ENCODE results near the gene FKBP5.
"Not testable (repeated sequence)": the region's sequence is repeated elsewhere in the genome, so short reads cannot be mapped to it uniquely, and the experiment has no call there.

FKBP5 gene

DNA sequence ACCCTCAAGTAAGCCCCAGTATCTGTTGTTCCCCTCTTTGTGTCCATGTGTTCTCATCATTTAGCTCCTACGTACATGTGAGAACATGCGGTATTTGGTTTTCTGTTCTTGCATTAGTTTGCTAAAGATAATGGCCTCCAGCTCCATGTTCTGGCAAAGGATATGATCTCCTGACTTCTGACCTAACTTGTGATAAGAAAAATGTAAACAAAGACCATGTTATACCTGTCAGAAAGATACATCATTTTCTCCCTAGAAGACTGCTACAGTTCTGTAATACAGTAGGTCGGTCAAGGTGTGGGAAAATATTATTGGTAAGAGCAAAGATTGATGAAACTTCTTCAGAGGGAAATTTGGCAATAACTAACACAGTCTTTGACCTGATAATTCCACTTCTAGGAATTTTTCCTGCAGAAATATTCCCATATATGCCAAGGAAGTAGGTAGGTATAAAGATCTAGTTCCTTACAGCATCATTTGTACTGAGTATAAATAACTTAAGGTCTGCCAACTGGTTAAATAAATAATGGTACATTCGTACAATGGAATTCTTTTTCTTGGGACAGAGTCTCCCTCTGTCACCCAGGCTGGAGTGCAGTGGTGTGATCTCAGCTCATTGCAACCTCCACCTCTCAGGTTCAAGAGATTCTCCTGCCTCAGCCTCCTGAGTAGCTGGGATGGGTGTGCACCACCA is 19.1 kb upstream of the FKBP5 start:
- no peak overlapping the region for H3K4me3 ChIP-seq (ENCODE audit: low read length)
- no peaks in the 10 kb centered on the region for H3K36me3 ChIP-seq (ENCODE audit: insufficient read depth, low read depth, low read length)
- H3K9me3 ChIP-seq (ENCODE audit: insufficient read depth, low read depth, low read length), result no peaks in the 10 kb centered on the region
- no peaks in the 10 kb centered on the region for H3K4me1 ChIP-seq (ENCODE audit: insufficient read depth, low read length)
- no peak overlapping the region for H3K9ac ChIP-seq (ENCODE audit: low read depth, low read length)
- no peak overlapping the region for H3K27ac ChIP-seq (ENCODE audit: low read length)
- H3K27me3 ChIP-seq (ENCODE audit: insufficient read depth, low read length), result no peaks in the 10 kb centered on the region

DNA sequence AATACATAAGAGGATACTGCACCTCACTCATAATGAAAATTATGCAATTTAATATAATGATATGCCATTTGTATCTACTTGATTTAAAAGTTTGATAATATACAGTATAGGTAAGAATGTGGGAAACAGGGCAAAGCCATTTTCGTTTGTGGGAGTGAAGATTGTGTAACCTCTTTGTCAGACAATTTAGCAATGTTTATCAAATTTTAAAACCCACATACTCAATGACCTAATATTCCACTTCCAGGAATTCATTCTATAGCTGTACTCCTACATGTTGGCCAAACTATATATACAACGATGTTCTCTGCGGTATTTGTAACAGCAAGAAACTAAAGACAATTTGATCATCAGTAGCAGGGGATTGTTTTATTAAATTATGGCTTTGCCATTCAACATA is 17.8 kb upstream of the FKBP5 start:
- no peak overlapping the region for H3K4me3 ChIP-seq (ENCODE audit: low read length)
- H3K9me3 ChIP-seq (ENCODE audit: insufficient read depth, low read depth, low read length), result no peaks in the 10 kb centered on the region
- H3K27me3 ChIP-seq (ENCODE audit: insufficient read depth, low read length), result no peaks in the 10 kb centered on the region
- H3K9ac ChIP-seq (ENCODE audit: low read depth, low read length), result no peak overlapping the region
- no peaks in the 10 kb centered on the region for H3K4me1 ChIP-seq (ENCODE audit: insufficient read depth, low read length)
- H3K27ac ChIP-seq (ENCODE audit: low read length), result no peak overlapping the region
- H3K36me3 ChIP-seq (ENCODE audit: insufficient read depth, low read depth, low read length), result no peaks in the 10 kb centered on the region

DNA sequence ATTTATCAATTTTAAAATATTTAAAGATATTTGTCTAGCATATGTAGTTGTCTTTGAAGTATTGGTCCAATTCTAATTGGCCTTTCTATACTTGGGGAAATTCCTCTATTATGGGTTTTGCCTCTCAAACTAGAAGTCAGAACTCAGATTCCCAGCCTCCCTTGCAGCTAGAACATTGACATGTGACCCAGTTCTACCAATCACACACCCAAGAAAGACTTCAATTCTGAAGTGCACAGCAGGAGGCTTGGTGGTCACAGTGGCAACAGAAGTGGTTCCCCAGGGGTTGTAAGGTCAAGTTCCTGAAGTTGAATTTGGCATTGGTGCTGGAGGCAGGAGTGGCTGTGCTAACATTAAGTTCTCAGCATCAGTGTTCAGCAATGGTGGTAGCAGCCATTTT is 14.8 kb upstream of the FKBP5 start:
- Histone ChIP-seq H3K4me1 (ENCODE audit: insufficient read depth, low read length) (no peaks in the 10 kb centered on the region), H3K4me3 (ENCODE audit: low read length) (no peak overlapping the region), H3K27ac (ENCODE audit: low read length) (no peak overlapping the region)

DNA sequence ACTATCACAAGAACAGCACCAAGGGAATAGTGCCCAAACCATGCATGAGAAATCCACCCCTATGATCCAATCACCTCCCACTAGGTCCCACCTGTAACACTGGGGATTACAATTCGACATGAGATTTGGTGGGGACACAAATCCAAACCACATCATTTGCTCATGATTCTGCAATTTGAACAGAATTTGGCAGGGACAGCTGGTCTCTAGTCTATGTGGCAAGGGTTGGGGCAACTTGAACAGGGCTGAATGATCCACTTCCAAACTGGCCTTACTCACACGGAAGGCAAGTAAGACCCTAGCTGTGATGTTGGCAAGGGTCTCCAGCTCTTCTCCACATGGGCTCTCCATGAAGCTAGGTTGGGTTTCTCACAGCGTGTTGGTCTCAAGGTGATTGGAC is 10.1 kb upstream of the FKBP5 start:
- H3K36me3 ChIP-seq (ENCODE audit: insufficient read depth, low read depth, low read length), result no peaks in the 10 kb centered on the region
- H3K9me3 ChIP-seq (ENCODE audit: insufficient read depth, low read depth, low read length), result no peaks in the 10 kb centered on the region
- H3K4me1 ChIP-seq (ENCODE audit: insufficient read depth, low read length), result no peaks in the 10 kb centered on the region
- H3K27me3 ChIP-seq (ENCODE audit: insufficient read depth, low read length), result no peaks in the 10 kb centered on the region
- H3K4me3 ChIP-seq (ENCODE audit: low read length), result no peak overlapping the region
- no peak overlapping the region for H3K27ac ChIP-seq (ENCODE audit: low read length)
- H3K9ac ChIP-seq (ENCODE audit: low read depth, low read length), result no peak overlapping the region

More for the DNA sequence above, 14.8 kb upstream of the FKBP5 start:
- Histone ChIP-seq H3K9ac (ENCODE audit: low read depth, low read length) (no peak overlapping the region), H3K27me3 (ENCODE audit: insufficient read depth, low read length) (no peaks in the 10 kb centered on the region), H3K36me3 (ENCODE audit: insufficient read depth, low read depth, low read length) (no peaks in the 10 kb centered on the region), H3K9me3 (ENCODE audit: insufficient read depth, low read depth, low read length) (no peaks in the 10 kb centered on the region)

DNA sequence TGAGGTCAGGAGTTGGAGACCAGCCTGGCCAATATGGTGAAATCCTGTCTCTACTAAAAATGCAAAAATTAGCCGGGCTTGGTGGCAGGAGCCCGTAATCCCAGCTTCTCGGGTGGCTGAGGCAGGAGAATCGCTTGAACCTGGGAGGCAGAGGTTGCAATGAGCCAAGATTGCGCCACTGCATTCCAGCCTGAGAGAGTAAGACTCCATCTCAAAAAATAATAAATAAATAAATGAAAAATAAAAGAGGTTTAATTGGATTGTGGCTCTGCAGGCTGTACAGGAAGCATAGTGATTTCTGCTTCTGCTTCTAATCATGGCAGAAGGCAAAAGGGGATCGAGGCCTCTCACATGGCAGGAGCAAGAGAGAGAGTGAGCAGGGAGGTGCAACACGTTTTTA is 9.7 kb upstream of the FKBP5 start:
- H3K9me3 ChIP-seq (ENCODE audit: insufficient read depth, low read depth, low read length); H3K9ac ChIP-seq (ENCODE audit: low read depth, low read length); H3K27ac ChIP-seq (ENCODE audit: low read length); H3K36me3 ChIP-seq (ENCODE audit: insufficient read depth, low read depth, low read length); H3K27me3 ChIP-seq (ENCODE audit: insufficient read depth, low read length); H3K4me1 ChIP-seq (ENCODE audit: insufficient read depth, low read length); H3K4me3 ChIP-seq (ENCODE audit: low read length): not testable (repeated sequence)

DNA sequence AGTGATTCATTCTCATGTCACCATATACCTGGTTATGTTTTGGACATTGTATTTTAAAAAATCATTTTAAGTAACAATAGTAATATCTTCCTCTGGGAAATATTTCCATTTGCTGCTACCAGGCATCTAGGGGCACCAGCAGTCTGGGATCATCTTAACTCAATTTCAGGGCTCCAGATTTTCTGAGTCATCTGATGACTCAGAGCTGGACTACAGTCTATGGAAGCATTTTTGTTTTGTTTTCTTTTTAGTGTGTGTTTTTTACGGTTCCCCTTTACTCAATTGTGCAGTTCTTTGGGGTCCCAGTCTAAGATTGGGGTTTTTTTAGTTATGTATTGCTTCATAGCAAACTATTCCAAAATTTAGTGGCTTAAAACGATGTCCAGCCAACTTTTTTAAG is 5.7 kb upstream of the FKBP5 start:
- Histone ChIP-seq H3K4me3 (ENCODE audit: low read length) (no peak overlapping the region), H3K27ac (ENCODE audit: low read length) (no peak overlapping the region), H3K4me1 (ENCODE audit: insufficient read depth, low read length) (no peaks in the 10 kb centered on the region), H3K27me3 (ENCODE audit: insufficient read depth, low read length) (no peaks in the 10 kb centered on the region), H3K36me3 (ENCODE audit: insufficient read depth, low read depth, low read length) (no peaks in the 10 kb centered on the region), H3K9me3 (ENCODE audit: insufficient read depth, low read depth, low read length) (no peaks in the 10 kb centered on the region), H3K9ac (ENCODE audit: low read depth, low read length) (no peak overlapping the region)

DNA sequence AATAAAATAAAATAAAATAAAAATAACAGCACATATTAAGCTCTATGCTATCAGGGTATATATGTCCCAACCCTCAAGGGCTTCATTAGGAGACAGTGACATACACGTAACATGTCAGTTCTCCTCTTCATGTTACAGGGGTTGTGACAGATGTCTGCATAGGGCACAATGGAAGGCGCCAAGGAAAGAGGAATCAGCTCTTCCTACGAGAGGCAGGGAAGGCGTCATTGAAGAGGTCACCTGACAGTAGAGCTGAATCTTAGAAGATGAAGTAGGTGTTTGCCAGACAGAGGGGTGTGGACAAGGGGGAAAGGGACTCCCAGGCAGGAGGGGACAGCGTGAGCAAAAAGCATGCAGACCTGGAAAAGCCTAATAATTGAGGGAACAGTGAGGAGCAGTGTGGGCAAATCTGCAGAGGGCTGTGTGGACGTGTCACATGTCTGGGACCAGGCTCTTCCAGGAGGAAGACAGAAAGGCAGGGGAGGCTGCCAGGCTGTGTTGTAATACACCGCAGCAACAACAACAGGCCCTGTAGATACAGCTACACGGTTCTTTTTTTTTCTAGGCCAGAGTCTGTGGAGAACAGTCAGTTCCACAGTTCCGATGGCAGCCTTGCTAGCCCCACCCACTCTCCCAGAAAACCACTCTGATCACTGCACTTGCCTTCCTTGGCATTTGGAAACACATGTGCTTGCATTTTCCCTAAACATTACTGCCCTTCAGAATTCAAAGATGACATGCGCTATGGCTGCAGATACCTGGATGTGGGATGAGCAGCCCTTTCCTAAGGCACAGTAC is 2.5 kb upstream of the FKBP5 start:
- H3K9ac ChIP-seq (ENCODE audit: low read depth, low read length), result no peak overlapping the region
- H3K9me3 ChIP-seq (ENCODE audit: insufficient read depth, low read depth, low read length), result no peaks in the 10 kb centered on the region
- no peak overlapping the region for H3K4me3 ChIP-seq (ENCODE audit: low read length)
- H3K4me1 ChIP-seq (ENCODE audit: insufficient read depth, low read length), result peaks cover 4% of the 10 kb centered on the region; the same call in 1 of the 2 replicates
- H3K27ac ChIP-seq (ENCODE audit: low read length), result no peak overlapping the region
- no peaks in the 10 kb centered on the region for H3K36me3 ChIP-seq (ENCODE audit: insufficient read depth, low read depth, low read length)
- H3K27me3 ChIP-seq (ENCODE audit: insufficient read depth, low read length), result peaks cover 16% of the 10 kb centered on the region

DNA sequence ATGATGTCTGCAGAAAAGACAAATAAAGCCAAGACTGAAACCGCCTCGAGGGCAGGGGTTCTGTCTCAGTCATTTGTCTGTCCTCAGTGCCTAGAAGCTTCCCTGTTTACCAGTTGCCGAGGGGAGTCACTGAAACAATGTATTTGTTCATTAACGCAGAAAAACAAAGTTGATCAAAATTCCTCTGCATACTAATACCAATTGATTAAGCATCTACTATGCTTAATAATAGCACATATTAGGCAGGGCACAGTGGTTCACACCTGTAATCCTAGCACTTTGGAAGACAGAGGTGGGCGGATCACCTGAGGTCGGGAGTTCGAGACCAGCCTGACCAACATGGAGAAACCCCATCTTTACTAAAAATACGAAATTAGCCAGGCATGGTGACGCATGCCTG is 1.8 kb upstream of the FKBP5 start:
- no peak overlapping the region for H3K4me3 ChIP-seq (ENCODE audit: low read length)
- no peak overlapping the region for H3K27ac ChIP-seq (ENCODE audit: low read length)
- H3K9me3 ChIP-seq (ENCODE audit: insufficient read depth, low read depth, low read length), result no peaks in the 10 kb centered on the region

DNA sequence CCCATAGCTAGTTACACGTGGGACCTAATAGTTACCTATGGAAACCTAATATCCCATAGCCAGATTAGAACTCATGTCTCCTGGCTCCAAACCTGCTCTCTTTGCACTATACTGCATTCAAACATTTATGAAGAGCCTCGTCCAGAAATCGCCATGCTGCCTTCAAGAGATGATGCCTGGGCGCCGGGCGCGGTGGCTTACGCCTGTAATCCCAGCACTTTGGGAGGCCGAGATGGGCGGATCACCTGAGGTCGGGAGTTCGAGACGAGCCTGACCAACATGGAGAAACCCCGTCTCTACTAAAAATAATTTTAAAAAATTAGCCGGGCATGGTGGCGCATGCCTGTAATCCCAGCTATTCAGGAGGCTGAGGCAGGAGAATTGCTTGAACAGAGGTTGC is 1.3 kb upstream of the FKBP5 start:
- not testable (repeated sequence) for H3K9ac ChIP-seq (ENCODE audit: low read depth, low read length); H3K9me3 ChIP-seq (ENCODE audit: insufficient read depth, low read depth, low read length); H3K4me3 ChIP-seq (ENCODE audit: low read length); H3K27ac ChIP-seq (ENCODE audit: low read length); H3K4me1 ChIP-seq (ENCODE audit: insufficient read depth, low read length); H3K36me3 ChIP-seq (ENCODE audit: insufficient read depth, low read depth, low read length)
- H3K27me3 ChIP-seq (ENCODE audit: insufficient read depth, low read length), result peaks cover 16% of the 10 kb centered on the region

More for the DNA sequence above, 1.8 kb upstream of the FKBP5 start:
- no peaks in the 10 kb centered on the region for H3K36me3 ChIP-seq (ENCODE audit: insufficient read depth, low read depth, low read length)
- peaks cover 4% of the 10 kb centered on the region; the same call in 1 of the 2 replicates for H3K4me1 ChIP-seq (ENCODE audit: insufficient read depth, low read length)
- H3K9ac ChIP-seq (ENCODE audit: low read depth, low read length), result no peak overlapping the region
- H3K27me3 ChIP-seq (ENCODE audit: insufficient read depth, low read length), result peaks cover 16% of the 10 kb centered on the region

DNA sequence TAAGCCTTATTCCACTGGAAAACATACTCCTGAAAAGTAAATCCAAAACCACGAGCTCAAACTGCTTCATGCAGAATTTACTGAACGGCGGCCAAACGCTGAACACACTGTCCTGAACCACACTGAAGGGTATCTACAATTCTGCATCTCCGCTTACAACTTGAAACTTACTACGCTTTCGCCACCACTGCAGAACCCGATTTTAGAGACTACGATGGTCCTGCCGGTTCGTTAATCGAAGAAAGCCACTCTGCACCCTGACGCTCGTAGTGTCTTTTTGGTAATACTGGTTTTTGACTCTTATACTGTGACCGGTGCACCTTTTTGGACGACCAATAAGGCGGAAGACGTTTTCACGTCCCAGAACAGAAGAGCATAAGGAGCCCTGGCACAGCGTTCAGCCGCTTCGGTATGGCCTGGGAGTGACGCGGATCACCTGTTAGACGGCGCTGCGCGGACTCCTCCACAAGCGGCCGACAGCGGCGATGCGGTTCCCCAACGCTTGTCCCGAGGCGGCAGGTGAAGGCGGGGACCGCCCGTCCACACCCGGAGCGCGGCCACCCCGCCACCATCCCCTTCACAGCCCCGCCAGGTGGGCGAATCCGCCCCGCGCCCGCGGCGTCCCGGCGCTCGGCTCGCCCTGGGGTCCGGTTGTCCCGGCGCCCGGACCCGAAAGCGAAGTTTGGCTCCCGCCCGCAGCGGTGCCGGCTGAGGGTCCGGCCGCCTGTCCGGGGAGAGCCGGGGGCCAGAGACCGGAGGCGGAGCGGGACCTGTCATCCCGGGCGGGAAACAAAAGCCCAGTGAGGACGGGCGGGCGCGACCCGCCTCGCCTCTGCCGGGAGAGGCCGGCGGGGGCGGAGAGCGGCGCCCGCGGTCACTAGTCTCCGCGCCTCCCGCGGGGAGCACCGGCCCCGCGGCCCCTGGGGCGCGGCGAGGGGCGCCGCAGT is 784 bp downstream of the FKBP5 start:
- Histone ChIP-seq H3K4me3 (ENCODE audit: low read length) (peak overlapping the region; percentile 81), H3K27me3 (ENCODE audit: insufficient read depth, low read length) (peaks cover 16% of the 10 kb centered on the region), H3K27ac (ENCODE audit: low read length) (no peak overlapping the region), H3K9ac (ENCODE audit: low read depth, low read length) (peak overlapping the region; percentile 37; the same call in 1 of the 2 replicates), H3K9me3 (ENCODE audit: insufficient read depth, low read depth, low read length) (no peaks in the 10 kb centered on the region), H3K4me1 (ENCODE audit: insufficient read depth, low read length) (peaks cover 4% of the 10 kb centered on the region; the same call in 1 of the 2 replicates), H3K36me3 (ENCODE audit: insufficient read depth, low read depth, low read length) (no peaks in the 10 kb centered on the region)

DNA sequence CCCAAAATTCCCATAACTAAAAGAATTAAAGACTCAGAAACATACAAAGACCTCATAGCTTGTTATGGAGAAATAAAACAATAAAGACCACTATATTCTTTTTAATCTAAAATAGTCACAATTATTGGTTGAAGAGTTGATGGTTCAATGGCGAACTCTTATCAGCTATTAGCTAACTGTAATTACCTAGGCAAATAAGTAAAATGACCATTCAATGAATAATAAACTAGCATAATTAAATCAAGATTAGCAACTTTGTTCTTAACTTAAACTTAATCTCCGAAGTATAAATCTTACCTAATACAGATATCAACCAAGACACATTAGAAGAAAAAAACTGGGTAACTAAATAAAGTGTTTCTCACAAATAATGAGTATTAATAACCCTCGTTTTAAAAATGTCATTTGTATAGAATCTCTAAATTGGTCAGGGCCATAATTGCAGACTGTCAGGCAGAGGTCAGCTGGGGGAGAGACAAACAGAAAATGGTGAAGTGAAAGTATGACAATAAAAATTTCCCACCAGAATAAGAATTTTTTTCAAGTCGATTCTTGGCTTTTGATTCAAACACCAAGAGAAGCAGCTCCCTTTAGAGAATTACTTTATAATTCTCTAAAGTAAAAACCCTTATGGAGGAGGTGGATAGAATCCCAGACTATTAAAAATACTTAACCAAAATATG is 1.7 kb downstream of the FKBP5 start:
- Histone ChIP-seq H3K27ac (ENCODE audit: low read length) (no peak overlapping the region), H3K9ac (ENCODE audit: low read depth, low read length) (peak overlapping the region; percentile 28; the same call in 1 of the 2 replicates), H3K36me3 (ENCODE audit: insufficient read depth, low read depth, low read length) (no peaks in the 10 kb centered on the region), H3K4me1 (ENCODE audit: insufficient read depth, low read length) (peaks cover 4% of the 10 kb centered on the region; the same call in 1 of the 2 replicates), H3K4me3 (ENCODE audit: low read length) (peak overlapping the region; percentile 81), H3K9me3 (ENCODE audit: insufficient read depth, low read depth, low read length) (no peaks in the 10 kb centered on the region), H3K27me3 (ENCODE audit: insufficient read depth, low read length) (peaks cover 16% of the 10 kb centered on the region)
